Stimulated activated CD8-positive, alpha-beta memory T cell treated with anti-CD3 and anti-CD28 coated beads, Interleukin-15, amount 100 ng/mL, for 1 hour (primary cell): ENCODE results near the gene GALNT16.

Source experiments
- DNase-seq: peaks from one replicate; pipeline ENCODE4 v3.0.0-alpha.2; 2020; ENCODE audit warnings: low read depth

Gene GALNT16

DNA sequence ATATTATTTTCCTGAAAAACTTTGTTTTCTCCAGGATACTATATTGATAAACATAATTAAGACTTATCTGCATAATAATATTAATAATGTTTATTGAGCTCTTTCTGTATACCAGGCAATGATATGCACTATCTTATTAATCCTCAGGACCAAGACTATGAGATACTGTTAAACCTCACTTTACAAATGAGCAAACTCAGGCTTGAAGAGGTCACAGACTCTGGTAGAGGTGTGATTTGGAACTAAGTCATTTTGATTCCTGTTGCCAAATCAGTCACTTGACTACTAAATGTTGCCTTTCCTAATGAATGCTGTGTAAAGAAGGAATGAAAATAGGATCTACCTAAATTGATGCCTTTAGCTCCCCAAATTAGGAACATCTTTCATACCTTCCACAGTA is 145.8 kb downstream of the GALNT16 start:
- no peak for DNase-seq
